Osteoblast (primary cell): ENCODE measurements around the gene TNFSF13B. TPM values are rescaled to one million over a fixed set of nuclear protein-coding genes. Genes with fewer than 3 reads are reported as not detected.

Source experiments
- DNase-seq: peaks from one replicate; pipeline ENCODE4 v3.0.0; 2011; ENCODE audit warnings: low spot score, mixed read lengths; ENCODE audit not compliant: insufficient read length; ENCODE audit errors: missing footprints
- H2AFZ ChIP-seq: 2 replicates; pipeline ENCODE4 v1.6.0; 2011; ENCODE audit warnings: mild to moderate bottlenecking, low read length
- H3K27ac ChIP-seq: 2 replicates; pipeline ENCODE4 v1.5.1; 2011; ENCODE audit warnings: mild to moderate bottlenecking, low read depth, low read length, moderate library complexity
- H3K27me3 ChIP-seq: 2 replicates; pipeline ENCODE4 v1.6.0; 2012; ENCODE audit warnings: mild to moderate bottlenecking, control low read depth, inconsistent platforms, low read length, moderate library complexity; ENCODE audit not compliant: insufficient read depth
- H3K36me3 ChIP-seq: 2 replicates; pipeline ENCODE4 v1.5.1; 2011; ENCODE audit warnings: mild to moderate bottlenecking, low read length, control low read depth, moderate library complexity; ENCODE audit not compliant: insufficient read depth
- H3K4me1 ChIP-seq: 2 replicates; pipeline ENCODE4 v1.5.1; 2011; ENCODE audit warnings: mild to moderate bottlenecking, low read length, control low read depth, moderate library complexity; ENCODE audit not compliant: insufficient read depth
- H3K4me2 ChIP-seq: 2 replicates; pipeline ENCODE4 v1.6.0; 2011; ENCODE audit warnings: mild to moderate bottlenecking, low read length; ENCODE audit not compliant: insufficient read depth
- H3K4me3 ChIP-seq: fragments of 200-600 bp; sonication (generic); 3 replicates; pipeline ENCODE4 v1.5.1; 2012; ENCODE audit warnings: mild to moderate bottlenecking, low read length, inconsistent platforms; ENCODE audit not compliant: insufficient read depth
- H3K79me2 ChIP-seq: 2 replicates; pipeline ENCODE4 v1.6.0; 2012; ENCODE audit warnings: mild to moderate bottlenecking, low read length, control low read depth, inconsistent platforms; ENCODE audit not compliant: insufficient read depth
- H3K9me3 ChIP-seq: 2 replicates; pipeline ENCODE4 v1.5.1; 2011; ENCODE audit warnings: low read depth, low read length, control low read depth
- H4K20me1 ChIP-seq: 2 replicates; pipeline ENCODE4 v1.6.0; 2012; ENCODE audit warnings: mild to moderate bottlenecking, low read length, control low read depth; ENCODE audit not compliant: insufficient read depth
- CTCF ChIP-seq: IDR thresholded peaks from 2 replicates; pipeline ENCODE4 v1.5.1; 2011; ENCODE audit warnings: mild to moderate bottlenecking, low read depth, low read length, moderate library complexity; ENCODE audit errors: extremely low read depth
- small RNA-seq: library from RNA; depleted of rRNA; stranded (forward); fragments of <200 nt; gene quantifications from one replicate; pipeline ENCODE3, GENCODE V24; 2012
- total RNA-seq: library from RNA; depleted of rRNA; stranded (reverse); fragments of >200 nt; gene quantifications from 2 replicates; pipeline ENCODE4 v1.2.3, GENCODE V29; 2012

The TNFSF13B gene
- total RNA-seq, 1 donor: 2.2 TPM

DNA sequence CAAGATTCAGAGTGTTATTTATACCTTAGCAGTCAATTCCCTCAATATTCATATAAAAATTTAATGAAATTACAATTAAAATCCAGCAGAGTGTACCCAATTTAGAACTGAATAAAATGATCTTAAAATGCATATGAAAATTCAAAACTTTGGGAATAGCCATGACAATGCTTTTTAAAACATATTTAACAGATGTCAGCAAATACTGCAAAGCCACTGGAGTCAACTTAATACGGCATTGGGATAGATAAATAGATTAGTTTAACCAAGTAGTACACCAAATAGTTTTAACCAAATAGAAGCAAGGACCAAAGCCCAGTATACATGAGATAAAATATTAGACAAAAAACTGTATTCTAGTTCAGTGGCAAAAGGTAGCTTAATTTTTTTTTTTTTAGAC is 79.8 kb downstream of the TNFSF13B start:
- no peak for TF ChIP-seq CTCF
- H2AFZ ChIP-seq: no peak overlapping the region

GRCh38 chr13:108350579-108350978 is 81.1 kb downstream of the TNFSF13B start:
- no peak for DNase-seq
- H3K9me3 ChIP-seq: no peaks in the 10 kb centered on the region
- no peak for TF ChIP-seq CTCF
- H3K4me1 ChIP-seq: no peaks in the 10 kb centered on the region
- no peaks in the 10 kb centered on the region for H3K36me3 ChIP-seq
- no peaks in the 10 kb centered on the region for H3K79me2 ChIP-seq
- H3K4me3 ChIP-seq: no peak overlapping the region
- H4K20me1 ChIP-seq: no peaks in the 10 kb centered on the region
- no peak overlapping the region for H3K27ac ChIP-seq
- no peak overlapping the region for H2AFZ ChIP-seq
- H3K27me3 ChIP-seq: no peaks in the 10 kb centered on the region
- no peak overlapping the region for H3K4me2 ChIP-seq

More for the DNA sequence above, 79.8 kb downstream of the TNFSF13B start:
- H3K27ac ChIP-seq: no peak overlapping the region
- H3K9me3 ChIP-seq: no peaks in the 10 kb centered on the region
- no peaks in the 10 kb centered on the region for H3K36me3 ChIP-seq
- no peaks in the 10 kb centered on the region for H3K4me1 ChIP-seq
- no peak for DNase-seq
- no peaks in the 10 kb centered on the region for H3K27me3 ChIP-seq
- H3K79me2 ChIP-seq: no peaks in the 10 kb centered on the region
- no peaks in the 10 kb centered on the region for H4K20me1 ChIP-seq
- H3K4me2 ChIP-seq: no peak overlapping the region
- H3K4me3 ChIP-seq: no peak overlapping the region

GRCh38 chr13:108352599-108352998 is 83.1 kb downstream of the TNFSF13B start:
- H2AFZ ChIP-seq: no peak overlapping the region
- no peak overlapping the region for H3K27ac ChIP-seq
- no peaks in the 10 kb centered on the region for H3K36me3 ChIP-seq
- H3K79me2 ChIP-seq: no peaks in the 10 kb centered on the region
- no peak for DNase-seq
- H4K20me1 ChIP-seq: no peaks in the 10 kb centered on the region
- H3K4me2 ChIP-seq: no peak overlapping the region
- H3K4me3 ChIP-seq: no peak overlapping the region
- no peaks in the 10 kb centered on the region for H3K27me3 ChIP-seq
- H3K9me3 ChIP-seq: no peaks in the 10 kb centered on the region
- no peaks in the 10 kb centered on the region for H3K4me1 ChIP-seq
- no peak for TF ChIP-seq CTCF

GRCh38 chr13:108357228-108357627 is 87.7 kb downstream of the TNFSF13B start:
- no peak for DNase-seq
- H3K4me2 ChIP-seq: no peak overlapping the region
- H3K79me2 ChIP-seq: no peaks in the 10 kb centered on the region

More at GRCh38 chr13:108357228-108357627, 87.7 kb downstream of the TNFSF13B start:
- Histone ChIP-seq H3K9me3 (no peaks in the 10 kb centered on the region), H2AFZ (no peak overlapping the region), H3K27ac (no peak overlapping the region), H4K20me1 (no peaks in the 10 kb centered on the region), H3K4me3 (no peak overlapping the region), H3K27me3 (no peaks in the 10 kb centered on the region), H3K36me3 (no peaks in the 10 kb centered on the region), H3K4me1 (no peaks in the 10 kb centered on the region)
- TF ChIP-seq CTCF: no peak

Small RNAs within 50 kb of the gene (small RNA-seq; reads per million reads assigned to genes)
- not detected for gene RNA5SP39

Other genes starting within 250 kb of the TNFSF13B start
- 8.0 and 10.1 TPM in 2 replicates for gene LIG4, start 54.2 kb upstream of the TNFSF13B start, total RNA-seq
- 8.5 and 8.7 TPM in 2 replicates for gene ABHD13, start 51.3 kb upstream of the TNFSF13B start, total RNA-seq